Neutrophil (primary cell): ENCODE results near the gene TUBB1.
"Not testable (repeated sequence)": the region's sequence is repeated elsewhere in the genome, so short reads cannot be mapped to it uniquely, and the experiment has no call there.

Source experiments
- H3K27ac ChIP-seq: fragments of 200-600 bp; sonication (generic); 2 replicates; pipeline ENCODE4 v1.5.1; 2016; ENCODE audit warnings: mild to moderate bottlenecking, moderate library complexity
- H3K27me3 ChIP-seq: fragments of 200-600 bp; sonication (generic); 2 replicates; pipeline ENCODE4 v1.6.0; 2016; ENCODE audit warnings: mild to moderate bottlenecking
- H3K36me3 ChIP-seq: fragments of 200-600 bp; sonication (generic); 2 replicates; pipeline ENCODE4 v1.5.1; 2017
- H3K4me1 ChIP-seq, 2 experiments: fragments of 200-600 bp in 1 of 2; sonication (generic) in 1 of 2; 1 replicate in 1 of 2; 2 replicates in 1 of 2; pipeline versions ENCODE4 v1.5.1 to v1.6.1; 2013 to 2016; ENCODE audit warnings: low read depth in 1 of 2, low read length in 1 of 2, mild to moderate bottlenecking in 1 of 2, moderate library complexity in 1 of 2; ENCODE audit not compliant: control insufficient read depth in 1 of 2, insufficient read depth in 1 of 2
- H3K4me3 ChIP-seq, 2 experiments: fragments of 200-600 bp in 1 of 2; sonication (generic) in 1 of 2; 1 replicate in 1 of 2; 2 replicates in 1 of 2; pipeline ENCODE4 v1.5.1; 2013 to 2016; ENCODE audit warnings: low read depth in 1 of 2, low read length in 1 of 2, mild to moderate bottlenecking in 1 of 2, moderate library complexity in 1 of 2
- H3K9me3 ChIP-seq: fragments of 200-600 bp; sonication (generic); 2 replicates; pipeline ENCODE4 v1.5.1; 2016
- TF ChIP-seq, protein P1 (sequence below): fragments of 200-600 bp; sonication (generic); IDR thresholded peaks from 2 replicates; pipeline ENCODE4 v1.5.1; 2016; ENCODE audit warnings: antibody characterized with exemption

Gene TUBB1

DNA sequence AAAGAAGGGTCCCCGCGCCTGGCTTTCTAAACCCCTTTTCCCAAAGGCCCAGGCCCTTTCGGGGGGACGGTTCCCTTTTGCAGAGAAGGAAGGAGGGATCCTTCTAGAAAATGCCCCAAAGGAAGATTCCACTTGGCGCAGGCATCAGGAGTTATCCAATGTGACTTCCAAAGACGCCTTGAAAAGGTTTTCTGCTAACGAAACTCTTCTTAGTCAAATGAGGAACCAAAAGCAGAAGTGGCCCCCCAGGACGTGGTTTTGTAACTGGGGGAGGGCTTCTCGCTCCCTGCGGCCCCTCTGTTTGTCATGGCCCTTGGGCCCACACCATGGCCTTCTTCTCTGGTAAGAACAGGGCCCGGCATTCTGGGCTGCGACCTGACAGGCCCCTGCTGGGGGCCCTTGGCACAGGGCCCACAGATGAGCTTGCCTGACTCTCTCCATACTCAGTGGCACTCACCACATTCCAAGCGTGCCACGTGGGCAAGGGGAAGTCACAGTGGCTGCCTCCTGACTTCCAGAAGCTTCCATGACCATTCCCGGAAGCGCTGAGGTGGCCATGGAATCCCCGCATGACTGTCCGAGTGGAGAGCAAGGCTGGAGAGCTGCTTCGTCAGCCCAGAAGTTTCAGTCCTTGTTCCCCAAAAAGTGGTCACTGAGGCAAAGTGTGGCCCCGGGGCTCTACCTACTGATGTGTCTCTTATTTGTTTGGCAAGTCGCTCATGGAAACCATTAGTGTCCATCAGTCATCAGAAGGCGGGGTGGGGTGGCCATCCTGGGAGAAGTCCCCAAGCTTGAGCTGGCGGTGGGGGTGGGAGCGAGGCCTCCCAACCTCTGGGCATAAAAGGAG is 11.3 kb upstream of the TUBB1 start:
- TF ChIP-seq, protein P1, sequence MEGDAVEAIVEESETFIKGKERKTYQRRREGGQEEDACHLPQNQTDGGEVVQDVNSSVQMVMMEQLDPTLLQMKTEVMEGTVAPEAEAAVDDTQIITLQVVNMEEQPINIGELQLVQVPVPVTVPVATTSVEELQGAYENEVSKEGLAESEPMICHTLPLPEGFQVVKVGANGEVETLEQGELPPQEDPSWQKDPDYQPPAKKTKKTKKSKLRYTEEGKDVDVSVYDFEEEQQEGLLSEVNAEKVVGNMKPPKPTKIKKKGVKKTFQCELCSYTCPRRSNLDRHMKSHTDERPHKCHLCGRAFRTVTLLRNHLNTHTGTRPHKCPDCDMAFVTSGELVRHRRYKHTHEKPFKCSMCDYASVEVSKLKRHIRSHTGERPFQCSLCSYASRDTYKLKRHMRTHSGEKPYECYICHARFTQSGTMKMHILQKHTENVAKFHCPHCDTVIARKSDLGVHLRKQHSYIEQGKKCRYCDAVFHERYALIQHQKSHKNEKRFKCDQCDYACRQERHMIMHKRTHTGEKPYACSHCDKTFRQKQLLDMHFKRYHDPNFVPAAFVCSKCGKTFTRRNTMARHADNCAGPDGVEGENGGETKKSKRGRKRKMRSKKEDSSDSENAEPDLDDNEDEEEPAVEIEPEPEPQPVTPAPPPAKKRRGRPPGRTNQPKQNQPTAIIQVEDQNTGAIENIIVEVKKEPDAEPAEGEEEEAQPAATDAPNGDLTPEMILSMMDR = no peak
- Histone ChIP-seq H3K9me3 (no peaks in the 10 kb centered on the region), H3K4me3 (peak overlapping the region; percentile 86 to 88), H3K36me3 (peaks cover 15% of the 10 kb centered on the region), H3K27me3 (peaks cover 2% of the 10 kb centered on the region), H3K27ac (peak overlapping the region; percentile 97), H3K4me1 (peaks cover 46 to 53% of the 10 kb centered on the region in 2 experiments)

DNA sequence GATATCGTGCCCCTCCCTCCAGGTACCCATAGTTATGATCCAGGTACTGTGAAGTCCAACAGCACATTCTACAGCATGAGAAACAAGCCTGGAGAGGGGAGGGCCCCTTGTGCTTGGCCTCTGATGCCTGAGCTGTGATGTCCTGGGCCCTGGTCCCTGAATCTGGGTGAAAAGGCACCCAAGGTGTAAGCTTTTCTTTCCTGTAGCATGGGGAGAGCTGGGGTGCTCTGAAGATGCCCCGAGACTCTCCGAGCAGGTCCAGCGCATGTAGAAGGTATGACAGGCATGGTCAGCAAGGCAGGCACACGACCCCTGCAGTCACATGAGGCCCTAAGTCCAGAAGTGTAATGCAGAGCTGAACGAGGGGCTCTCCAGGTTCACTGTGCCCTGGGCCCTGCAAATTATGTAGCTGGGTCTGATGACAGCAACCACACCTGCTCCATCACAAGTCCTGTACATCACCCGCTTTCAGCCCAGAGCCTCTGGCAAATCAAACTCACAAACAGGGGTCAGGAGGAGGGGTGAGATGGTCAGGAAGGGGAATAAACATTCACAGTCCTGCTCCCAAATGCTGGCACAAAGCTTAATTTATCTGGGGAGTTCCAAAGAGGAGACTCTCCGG is 10.4 kb upstream of the TUBB1 start:
- TF ChIP-seq, protein P1 = no peak
- H3K27ac ChIP-seq = peak overlapping the region; percentile 97
- H3K9me3 ChIP-seq = no peaks in the 10 kb centered on the region
- H3K36me3 ChIP-seq = peaks cover 5% of the 10 kb centered on the region
- H3K27me3 ChIP-seq = peaks cover 11% of the 10 kb centered on the region
- no peak overlapping the region for H3K4me3 ChIP-seq
- H3K4me1 ChIP-seq = peaks cover 37 to 44% of the 10 kb centered on the region in 2 experiments

DNA sequence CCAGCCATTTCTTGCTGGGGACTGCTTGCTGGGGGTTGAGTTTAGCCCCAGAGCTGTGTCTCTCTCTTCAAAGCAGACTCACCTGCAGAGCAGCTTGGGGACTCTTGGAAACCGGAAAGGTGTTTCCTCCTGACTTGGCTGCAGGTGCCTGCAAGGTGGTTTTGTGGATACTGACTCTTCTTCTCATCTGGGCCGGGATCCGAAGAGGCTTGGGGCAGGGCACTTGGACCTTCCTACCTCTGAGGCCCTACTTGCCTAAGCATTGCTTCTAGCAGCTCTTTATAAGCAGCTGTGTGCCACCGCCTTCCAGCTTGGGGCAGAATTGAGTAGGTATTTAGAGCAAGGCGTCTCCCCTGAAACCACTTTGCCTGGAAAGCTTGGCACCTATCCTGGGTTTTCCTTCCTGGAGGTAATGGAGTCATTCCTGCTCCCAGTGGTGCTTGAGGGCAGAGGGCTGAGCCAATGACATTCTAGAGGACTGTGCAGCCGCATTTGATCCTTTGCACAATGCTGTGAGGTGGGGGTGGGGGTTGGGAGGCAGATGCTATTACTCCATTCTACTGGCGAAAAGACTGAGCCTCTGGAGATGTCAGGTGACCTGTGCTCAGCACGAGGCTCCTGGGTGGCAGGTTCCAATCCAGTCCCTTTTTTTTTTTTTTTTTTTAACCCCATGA is 8.8 kb upstream of the TUBB1 start:
- TF ChIP-seq, protein P1 = no peak
- Histone ChIP-seq H3K4me1 (peaks cover 20 to 27% of the 10 kb centered on the region in 2 experiments), H3K9me3 (no peaks in the 10 kb centered on the region), H3K36me3 (no peaks in the 10 kb centered on the region), H3K4me3 (no peak overlapping the region), H3K27me3 (peaks cover 24% of the 10 kb centered on the region), H3K27ac (no peak overlapping the region)

DNA sequence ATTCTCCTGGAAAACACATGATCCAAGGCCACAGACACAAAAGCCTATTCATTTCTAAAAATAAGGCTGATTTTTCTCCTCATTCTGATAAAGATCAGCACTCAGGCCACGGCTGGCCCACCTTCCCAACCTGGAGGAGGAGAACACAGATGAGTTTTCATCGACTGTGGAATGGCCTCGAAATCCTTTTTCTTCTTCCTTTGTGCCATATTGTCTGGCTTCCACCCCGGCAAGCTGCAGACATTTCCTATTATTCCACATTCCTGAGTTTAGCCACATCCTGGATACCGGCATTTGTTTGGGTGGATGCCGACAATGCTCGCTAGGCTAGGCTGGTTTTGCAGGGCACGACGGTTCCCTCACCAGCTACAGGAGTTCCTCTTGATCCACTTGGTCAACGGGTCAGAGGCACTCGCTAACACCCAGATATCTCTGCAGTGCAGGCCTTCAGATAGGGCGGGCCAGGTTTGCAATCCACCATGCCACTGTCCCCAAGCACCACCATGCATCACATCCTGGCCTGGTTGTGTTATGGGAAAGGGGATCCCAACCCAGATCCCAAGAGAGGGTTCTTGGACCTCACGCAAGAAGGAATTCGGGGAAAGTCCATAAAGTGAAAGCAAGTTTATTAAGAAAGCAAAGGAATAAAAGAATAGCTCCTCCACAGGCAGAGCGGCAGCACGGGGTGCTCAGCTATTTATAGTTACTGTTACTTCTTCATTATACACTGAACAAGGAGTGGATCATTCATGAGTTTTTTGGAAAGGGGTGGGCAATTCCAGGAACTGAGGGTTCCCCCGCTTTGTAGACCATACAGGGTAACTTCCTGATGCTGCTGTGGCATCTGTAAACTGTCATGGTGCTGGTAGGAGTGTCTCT is 8.0 kb upstream of the TUBB1 start:
- H3K9me3 ChIP-seq = no peaks in the 10 kb centered on the region
- H3K4me3 ChIP-seq = no peak overlapping the region
- H3K4me1 ChIP-seq = peaks cover 14 to 20% of the 10 kb centered on the region in 2 experiments
- no peaks in the 10 kb centered on the region for H3K36me3 ChIP-seq
- peaks cover 24% of the 10 kb centered on the region for H3K27me3 ChIP-seq
- TF ChIP-seq, protein P1 = no peak
- no peak overlapping the region for H3K27ac ChIP-seq

DNA sequence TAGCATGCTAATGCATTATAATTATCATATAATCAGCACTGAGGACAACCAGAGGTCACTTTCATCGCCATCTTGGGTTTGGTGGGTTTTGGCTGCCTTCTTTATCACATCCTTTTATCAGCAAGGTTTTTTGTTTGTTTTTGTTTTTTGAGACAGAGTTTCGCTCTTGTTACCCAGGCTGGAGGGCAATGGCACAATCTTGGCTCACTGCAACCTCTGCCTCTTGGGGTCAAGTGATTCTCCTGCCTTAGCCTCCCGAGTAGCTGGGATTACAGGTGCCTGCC is 7.4 kb upstream of the TUBB1 start:
- H3K27me3 ChIP-seq = peaks cover 24% of the 10 kb centered on the region
- H3K36me3 ChIP-seq, H3K9me3 ChIP-seq, H3K27ac ChIP-seq, H3K4me3 ChIP-seq: not testable (repeated sequence)
- H3K4me1 ChIP-seq = peaks cover 19 to 21% of the 10 kb centered on the region in 2 experiments
